ENCODE measurements around the gene CBY2. TPM values are rescaled to one million over a fixed set of nuclear protein-coding genes. Genes with fewer than 3 reads are reported as not detected.

The CBY2 gene
- total and polyA plus RNA-seq, 2 of the 4 experiments (the other 2 are of a cell fraction) = not detected

- BruUV-seq (replicated peaks) = no TSS peak
- Histone ChIP-seq H3K79me1 (ENCODE audit: low read depth in 1 of 2, low read length in 2 of 2) (no peaks in the 10 kb centered on the region), H3K4me1 (ENCODE audit: control insufficient read depth, insufficient read depth, low read length) (no peaks in the 10 kb centered on the region), H2BK15ac (ENCODE audit: low read depth, low read length) (no peak overlapping the region), H3K9me1 (ENCODE audit: insufficient read depth, low read length) (no peaks in the 10 kb centered on the region), H3K4ac (ENCODE audit: low read depth, low read length) (no peak overlapping the region), H3K18ac (ENCODE audit: low read depth, low read length) (no peak overlapping the region), H3K14ac (replicated peaks; ENCODE audit: low read depth, low read length) (no peak overlapping the region), H3K9me3 (ENCODE audit: control insufficient read depth, insufficient read depth, low read length) (no peaks in the 10 kb centered on the region), H4K5ac (ENCODE audit: low read depth, low read length) (no peak overlapping the region), H3K23ac (ENCODE audit: low read depth, low read length) (no peak overlapping the region), H3K4me2 (ENCODE audit: low read depth, low read length) (no peak overlapping the region), H2BK5ac (ENCODE audit: low read depth, low read length, poor library complexity, severe bottlenecking) (no peak overlapping the region), H3K36me3 (ENCODE audit: control insufficient read depth, insufficient read depth, low read length) (no peaks in the 10 kb centered on the region), H2BK20ac (ENCODE audit: low read depth, low read length) (no peak overlapping the region), H4K91ac (ENCODE audit: insufficient read depth, low read depth, low read length) (no peak overlapping the region), H4K8ac (ENCODE audit: low read depth in 2 of 2, low read length in 2 of 2) (no peak overlapping the region), H3K56ac (ENCODE audit: extremely low read depth, insufficient read depth, low read length) (no peak overlapping the region), H2AFZ (replicated peaks; ENCODE audit: low read length, poor library complexity) (no peak overlapping the region), H4K20me1 (ENCODE audit: insufficient read depth, low read length) (no peaks in the 10 kb centered on the region), H2BK120ac (ENCODE audit: low read depth, low read length) (no peak overlapping the region), H3K4me3 (ENCODE audit: insufficient read depth, low read depth, low read length) (no peak overlapping the region), H2AK5ac (ENCODE audit: low read depth, low read length) (no peak overlapping the region), H3K9ac (ENCODE audit: low read depth, low read length) (no peak overlapping the region), H3K27me3 (ENCODE audit: control insufficient read depth, insufficient read depth, low read length) (peaks cover 6% of the 10 kb centered on the region), H2AK9ac (replicated peaks; ENCODE audit: low read depth, low read length, poor library complexity) (no peak overlapping the region), H3K27ac (ENCODE audit: insufficient read depth, low read length) (no peak overlapping the region)
- TF ChIP-seq CHD1 (IDR thresholded peaks at IDR 0.05; ENCODE audit: low read depth, low read length) (no peak), USF2 (IDR thresholded peaks at IDR 0.05; ENCODE audit: low read depth, low read length) (no peak), RFX5 (IDR thresholded peaks at IDR 0.05; ENCODE audit: low read depth, low read length) (no peak), ELK1 (IDR thresholded peaks at IDR 0.05; ENCODE audit: borderline replicate concordance, low read depth, low read length) (no peak), POLR2A (IDR thresholded peaks at IDR 0.05; ENCODE audit: low read depth, low read length) (no peak)
- ChIA-PET CTCF (no interaction called here), POLR2A (ENCODE audit: unreplicated experiment) (no interaction called here)
- intact Hi-C loops (cut with micrococcal nuclease) = no loop called here
- dilution Hi-C loops (cut with HindIII; ENCODE audit: low sequenced_read_pairs, unreplicated experiment) = no loop called here
- no peak for ATAC-seq (ENCODE audit: low read depth)
- in situ Hi-C loops (cut with MboI; ENCODE audit: low sequenced_read_pairs) = no loop called here
- no peak for DNase-seq
- no CpG with 5 or more reads among the region's 5 CpGs for WGBS, 2 experiments (ENCODE audit: extremely low coverage in 2 of 2, insufficient read length in 1 of 2)
Observed at GRCh38 chr13:45721203-45721731, 19.1 kb downstream of the CBY2 start.

Measured in IMR-90 (cell line).